Endometrium (tissue), 2 donors: ENCODE data around the gene ZC3H7A.
"Not testable (repeated sequence)": the region's sequence is repeated elsewhere in the genome, so short reads cannot be mapped to it uniquely, and the experiment has no call there.

Experiments used
- FAIRE-seq: peaks from 2 replicates; lab custom pipeline; 2012; peaks lifted over from hg19 to GRCh38; lab: Jason Lieb, UNC
- donor health status: control.
- donor health status: control.

The ZC3H7A gene

DNA sequence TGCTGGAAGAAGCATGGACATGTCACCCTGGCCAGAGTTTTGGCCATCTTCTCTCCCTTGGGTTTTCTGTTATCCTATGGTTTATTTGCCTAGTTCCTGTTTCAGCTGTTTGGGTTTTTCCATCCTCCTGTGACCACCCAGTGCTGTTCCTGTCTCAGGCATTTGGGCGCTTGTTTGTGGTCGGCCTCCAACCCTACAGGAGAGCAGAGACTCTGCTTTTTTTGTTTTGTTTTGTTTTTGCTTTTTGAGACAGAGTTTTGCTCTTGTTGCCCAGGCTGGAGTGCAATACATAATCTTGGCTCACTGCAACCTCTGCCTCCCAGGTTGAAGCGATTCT is 3.3 kb upstream of the ZC3H7A start:
- no peak for FAIRE-seq

DNA sequence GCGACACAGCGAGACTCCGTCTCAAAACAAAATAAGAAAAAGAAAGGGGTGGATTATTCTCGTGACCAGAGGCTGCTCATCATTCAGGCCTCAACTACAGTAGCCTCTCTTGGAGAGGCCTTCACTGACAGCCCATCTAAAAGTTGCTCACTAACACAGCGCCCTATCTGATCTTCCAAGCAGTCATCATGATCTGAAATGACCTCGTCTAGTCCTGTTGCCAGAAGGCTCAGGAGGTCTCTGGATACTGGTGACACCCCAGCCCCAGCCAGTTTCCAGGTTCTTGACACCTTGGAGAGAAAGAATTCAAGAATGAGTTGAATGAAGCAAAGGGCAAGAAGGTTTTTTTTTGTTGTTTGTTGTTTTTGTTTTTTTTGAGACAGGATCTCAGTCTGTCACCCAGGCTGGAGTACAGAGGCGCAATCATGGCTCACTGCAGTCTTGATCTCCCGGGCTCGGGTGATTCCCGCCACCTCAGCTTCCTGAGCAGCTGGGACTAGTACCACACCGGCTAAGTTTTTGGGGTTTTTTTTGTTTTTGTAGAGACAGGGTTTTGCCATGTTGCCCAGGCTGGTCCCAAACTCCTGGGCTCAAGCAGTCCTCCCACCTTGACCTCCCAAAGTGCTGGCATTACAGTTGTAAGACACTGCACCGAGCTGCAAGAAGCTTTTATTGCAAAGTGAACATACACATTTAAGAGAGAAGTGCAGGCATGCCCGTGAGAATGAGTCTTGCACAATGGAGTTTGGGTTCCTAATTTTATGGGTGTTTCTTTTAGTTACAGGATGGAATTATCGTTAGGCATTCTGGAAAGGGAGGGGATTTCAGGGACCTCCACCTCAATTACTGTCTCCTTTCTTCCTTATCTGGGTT is 2.7 kb upstream of the ZC3H7A start:
- FAIRE-seq = no peak

DNA sequence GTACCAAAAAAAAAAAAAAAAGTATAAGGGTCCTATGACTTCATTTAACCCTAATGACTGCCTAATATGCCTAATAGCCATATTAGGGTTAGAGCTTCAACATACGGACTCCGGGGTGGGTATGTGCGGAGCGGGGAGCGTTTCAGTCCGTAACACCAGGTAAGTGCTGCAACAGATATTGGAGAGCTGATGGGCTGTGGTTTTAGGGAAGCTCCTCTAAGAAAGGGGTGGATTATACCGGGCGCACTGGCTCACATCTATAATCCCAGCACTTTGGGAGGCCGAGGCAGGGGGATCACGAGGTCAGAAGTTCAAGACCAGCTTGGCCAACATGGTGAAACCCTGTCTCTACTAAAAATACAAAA is 1.9 kb upstream of the ZC3H7A start:
- FAIRE-seq = no peak

DNA sequence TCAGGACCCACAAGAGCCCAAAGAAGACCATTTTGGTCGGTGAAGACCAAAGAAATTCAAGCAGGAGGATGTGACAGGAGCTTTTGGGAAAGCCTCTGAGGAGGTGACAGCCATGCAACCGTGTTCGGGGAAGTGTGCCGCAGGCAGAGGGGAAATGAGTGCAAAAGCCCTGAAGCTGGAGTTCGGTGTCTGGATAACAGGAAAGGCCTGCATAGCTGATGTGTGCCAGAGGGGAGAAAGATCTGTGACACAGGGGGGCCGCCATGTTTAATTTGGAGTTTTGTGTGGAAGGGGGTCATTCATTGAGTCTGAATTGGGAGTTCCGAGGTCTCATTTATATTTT is 870 bp upstream of the ZC3H7A start:
- FAIRE-seq = no peak

DNA sequence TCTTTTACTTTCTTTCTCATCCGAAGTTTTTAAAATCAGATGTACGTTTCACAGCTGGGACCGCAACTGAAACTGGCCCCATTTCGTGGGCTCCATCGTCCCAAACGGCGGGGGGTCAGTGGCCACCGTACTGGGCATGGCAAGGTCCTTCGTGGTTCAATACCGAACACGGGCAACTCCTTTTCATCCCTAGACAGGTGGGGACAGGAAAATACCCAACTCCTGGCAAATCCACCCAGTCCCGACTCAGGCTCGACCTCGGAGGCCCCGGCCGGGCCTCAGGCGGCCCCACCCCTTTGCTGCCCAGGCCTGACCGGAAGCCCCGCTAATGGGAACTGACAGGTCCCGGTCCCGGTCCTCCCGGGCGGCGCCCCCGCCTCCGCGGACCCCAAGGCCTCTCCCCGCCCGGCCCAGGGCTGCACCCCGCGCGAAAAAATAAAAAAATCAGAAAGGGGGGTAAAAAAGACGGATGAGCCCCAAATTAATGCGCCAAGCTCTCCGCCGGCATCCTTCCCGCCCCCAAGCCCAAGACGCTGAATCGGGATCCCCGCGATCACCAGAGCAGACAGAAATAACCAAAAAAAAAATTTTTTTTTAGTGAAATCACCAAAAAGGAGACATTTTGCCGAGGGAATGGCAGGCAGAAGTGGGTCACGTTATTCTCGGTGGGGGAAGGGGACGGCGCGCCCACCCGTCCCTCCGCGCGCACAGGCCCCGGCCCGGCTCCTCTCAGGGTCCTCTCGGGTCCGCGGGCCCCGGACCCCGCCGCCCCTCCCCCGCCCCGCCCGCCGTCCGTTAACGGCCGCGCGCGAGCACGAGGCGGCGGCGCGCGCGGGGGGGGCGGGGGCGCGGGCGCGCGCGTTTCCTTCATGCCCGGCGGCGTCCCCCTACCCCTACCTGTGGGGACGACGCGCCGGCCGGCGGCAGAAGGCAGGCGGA is 562 bp downstream of the ZC3H7A start:
- FAIRE-seq = no peak

DNA sequence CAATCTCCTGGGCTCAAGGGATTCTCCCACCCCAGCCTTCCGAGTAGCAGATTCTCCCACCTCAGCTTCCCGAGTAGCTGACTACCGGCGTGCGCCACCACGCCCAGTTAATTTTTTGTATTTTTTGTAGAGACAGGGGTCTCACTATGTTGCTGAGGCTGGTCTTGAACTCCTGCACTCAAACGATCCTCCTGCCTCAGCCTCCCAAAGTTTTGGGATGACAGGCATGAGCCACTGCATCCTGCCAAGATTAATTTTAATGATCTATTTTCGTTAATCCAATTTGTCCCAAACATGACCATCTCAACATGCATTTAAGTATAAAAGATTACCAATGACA is 1.2 kb downstream of the ZC3H7A start:
- no peak for FAIRE-seq

DNA sequence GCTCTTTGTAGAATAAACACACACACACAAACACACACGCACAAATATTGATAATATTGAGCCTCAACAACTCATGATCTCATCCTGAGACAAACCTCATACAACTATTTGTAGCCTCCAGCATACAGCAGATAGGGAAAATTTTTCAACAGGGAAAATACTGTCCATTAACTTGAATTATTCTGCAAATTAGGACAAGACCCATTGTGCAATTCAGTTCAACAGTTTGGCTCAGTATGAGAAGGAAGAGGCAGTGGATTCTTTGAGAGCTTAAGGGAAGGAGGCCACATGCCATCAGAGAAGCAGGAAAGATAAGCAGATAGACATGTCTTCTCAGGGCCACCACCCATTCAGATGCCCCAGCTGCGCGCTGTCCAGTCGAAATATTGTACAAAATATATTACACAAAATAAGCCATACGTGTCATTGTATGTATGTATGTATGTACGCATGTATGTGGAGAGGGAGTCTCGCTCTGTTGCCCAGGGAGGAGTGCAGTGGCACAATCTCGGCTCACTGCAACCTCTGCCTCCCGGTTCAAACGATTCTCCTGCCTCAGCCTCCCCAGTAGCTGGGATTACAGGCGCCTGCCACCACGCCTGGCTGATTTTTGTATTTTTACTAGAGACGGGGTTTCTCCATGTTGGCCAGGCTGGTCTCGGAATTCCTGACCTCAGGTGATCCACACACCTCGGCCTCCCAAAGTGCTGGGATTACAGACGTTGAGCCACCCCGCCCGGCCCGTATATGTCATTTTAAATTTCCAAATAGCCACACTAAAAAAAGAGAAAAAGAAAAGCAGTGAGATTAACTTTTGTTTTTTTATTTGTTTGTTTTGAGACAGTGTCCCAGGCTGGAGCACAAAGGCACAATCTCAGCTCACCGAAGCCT is 1.8 kb downstream of the ZC3H7A start:
- FAIRE-seq = no peak

DNA sequence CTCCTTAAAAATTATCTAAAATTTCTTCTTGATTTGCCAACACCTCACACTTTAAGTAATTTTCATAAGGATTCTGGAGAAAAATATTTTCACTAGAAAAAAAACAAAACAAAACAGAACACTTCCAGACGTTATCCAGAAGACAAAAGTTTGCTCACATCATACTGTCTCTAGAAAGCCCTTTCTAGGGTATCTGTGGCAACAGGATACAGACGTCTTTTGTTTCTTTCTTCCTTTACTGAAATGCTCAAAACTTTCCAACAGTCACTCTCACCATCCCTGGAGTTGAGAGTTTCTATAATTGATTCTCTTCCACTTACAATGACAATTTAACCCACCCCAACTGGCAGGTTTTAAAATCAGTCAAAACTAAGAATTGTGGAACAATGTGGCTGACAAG is 2.6 kb downstream of the ZC3H7A start:
- no peak for FAIRE-seq

DNA sequence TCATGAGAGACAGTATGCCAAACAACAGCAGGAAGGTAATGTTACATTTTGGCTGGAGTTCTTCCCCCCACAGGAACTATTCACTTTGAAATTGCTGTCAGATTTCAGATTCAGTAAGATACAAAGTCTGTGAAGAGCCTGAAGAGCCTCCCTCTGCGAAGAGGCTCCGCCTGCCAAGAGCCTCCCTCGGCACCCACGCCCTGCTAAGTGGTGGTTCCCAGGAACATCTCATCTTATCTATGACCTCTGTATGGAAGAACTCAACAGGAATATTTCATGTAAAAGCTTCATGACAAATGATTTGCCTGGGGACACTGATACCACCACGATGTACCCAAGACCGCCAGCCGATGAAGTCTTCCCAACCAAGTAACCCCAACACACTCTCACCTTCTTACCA is 3.2 kb downstream of the ZC3H7A start:
- no peak for FAIRE-seq

DNA sequence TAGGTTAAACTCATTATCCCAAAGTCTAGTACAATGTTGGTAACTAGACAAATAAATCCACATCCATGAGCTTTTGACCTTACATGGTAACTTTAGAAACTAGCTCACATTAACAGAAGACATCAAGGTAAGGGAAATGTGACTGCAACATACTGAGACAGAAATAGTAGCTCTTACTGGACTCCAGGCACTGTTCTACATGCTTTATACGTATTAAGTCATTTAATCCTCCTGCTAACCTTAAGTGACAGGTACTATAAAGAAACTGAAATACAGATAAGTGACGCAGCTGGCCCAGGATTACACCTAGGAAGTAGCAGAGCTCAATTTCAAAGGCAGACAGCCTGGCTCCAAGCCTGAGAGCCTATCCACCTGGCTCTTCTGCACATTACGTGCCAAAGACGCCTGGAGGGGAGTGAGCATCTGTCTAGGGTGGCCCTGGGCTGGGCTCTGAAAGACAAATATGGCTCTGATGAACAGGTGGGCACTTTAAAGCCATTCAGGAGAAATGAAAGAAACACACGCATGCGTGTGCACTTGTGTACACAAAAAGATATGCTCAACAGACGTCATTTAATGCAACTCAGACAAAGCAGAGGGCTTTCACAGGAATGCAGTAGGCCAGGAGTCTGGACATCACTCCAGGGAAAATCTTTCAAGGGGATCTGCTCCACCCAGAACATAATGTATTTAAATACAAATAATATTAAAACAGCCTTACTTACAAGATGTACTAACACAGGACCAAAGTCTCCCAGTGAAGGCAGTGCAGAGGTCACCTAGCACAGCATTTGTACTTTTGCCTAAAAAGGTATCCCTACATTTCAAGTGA is 4.4 kb downstream of the ZC3H7A start:
- FAIRE-seq = no peak

DNA sequence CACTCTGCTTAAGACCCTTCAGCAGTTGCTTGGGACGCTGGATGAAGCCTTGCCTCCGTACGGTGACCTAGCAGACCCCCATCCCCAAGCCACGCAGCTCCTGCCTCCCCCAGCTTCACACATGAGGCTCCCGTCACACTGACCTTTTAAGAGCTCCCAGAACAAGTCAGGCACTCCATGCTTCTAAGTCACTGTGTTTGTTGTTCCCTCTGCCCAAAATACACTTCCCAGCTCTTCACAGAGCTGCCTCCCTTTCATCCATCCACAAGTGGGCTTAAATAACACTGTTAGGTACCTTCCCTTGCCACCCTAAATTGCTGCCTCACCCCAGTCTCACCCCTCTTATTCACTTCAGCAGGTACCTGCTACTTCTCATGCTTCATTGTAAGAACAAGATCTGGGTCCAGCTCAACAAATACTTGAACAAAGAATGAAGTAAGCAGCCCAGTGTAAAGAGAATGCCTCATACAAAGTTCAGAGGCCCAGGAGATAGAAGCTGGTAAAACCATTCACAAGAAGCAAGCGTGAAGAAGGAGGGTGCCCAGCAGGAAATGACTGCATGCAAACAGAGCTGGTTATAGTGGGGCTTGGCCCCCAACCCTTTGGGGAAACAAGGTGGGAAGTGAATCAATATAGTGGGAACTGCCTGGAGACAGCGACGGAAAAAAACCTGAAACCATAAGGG is 5.8 kb downstream of the ZC3H7A start:
- no peak for FAIRE-seq

DNA sequence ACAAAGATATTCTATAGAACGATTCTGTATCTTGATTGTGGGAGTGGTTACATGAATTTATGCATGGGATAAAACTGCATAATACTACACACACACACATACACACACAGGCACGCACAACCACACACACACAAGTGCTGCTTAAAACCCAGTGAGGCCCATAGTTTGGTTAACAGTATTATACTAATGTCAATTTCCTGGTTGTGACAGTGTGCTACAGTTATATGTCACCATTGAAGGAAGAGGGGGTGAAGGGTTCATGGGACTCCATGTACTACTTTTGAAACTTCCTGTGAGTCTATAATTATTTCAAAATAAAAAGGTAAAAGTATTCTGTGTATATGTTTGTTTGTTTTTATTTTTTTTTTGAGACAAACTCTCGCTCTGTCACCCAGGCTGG is 8.1 kb downstream of the ZC3H7A start:
- no peak for FAIRE-seq

DNA sequence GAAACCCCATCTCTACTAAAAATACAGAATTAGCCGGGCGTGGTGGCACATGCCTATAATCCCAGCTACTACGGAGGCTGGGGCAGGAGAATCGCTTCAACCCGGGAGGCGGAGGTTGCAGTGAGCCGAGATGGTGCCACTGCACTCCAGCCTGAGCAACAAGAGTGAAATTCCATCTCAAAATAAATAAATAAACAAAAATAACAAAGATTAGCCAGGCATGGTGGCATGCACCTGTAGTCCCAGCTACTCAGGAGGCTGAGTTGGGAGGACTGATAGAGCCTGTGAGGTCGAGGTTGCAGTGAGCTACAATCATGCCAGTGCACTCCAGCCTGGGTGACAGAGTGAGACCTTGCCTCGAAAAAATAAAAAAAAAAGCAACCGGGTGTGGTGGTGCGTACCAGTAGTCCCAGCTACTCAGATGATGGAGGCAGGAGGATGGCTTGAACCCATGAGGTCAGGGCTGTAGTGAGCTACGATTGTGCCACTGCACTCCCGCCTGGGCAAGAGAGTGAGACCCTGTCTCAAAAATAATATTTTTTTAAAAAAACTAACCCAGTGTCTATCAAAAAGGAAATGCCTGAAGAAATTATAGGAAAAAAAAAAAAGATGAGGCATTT is 12.0 kb downstream of the ZC3H7A start:
- not testable (repeated sequence) for FAIRE-seq

DNA sequence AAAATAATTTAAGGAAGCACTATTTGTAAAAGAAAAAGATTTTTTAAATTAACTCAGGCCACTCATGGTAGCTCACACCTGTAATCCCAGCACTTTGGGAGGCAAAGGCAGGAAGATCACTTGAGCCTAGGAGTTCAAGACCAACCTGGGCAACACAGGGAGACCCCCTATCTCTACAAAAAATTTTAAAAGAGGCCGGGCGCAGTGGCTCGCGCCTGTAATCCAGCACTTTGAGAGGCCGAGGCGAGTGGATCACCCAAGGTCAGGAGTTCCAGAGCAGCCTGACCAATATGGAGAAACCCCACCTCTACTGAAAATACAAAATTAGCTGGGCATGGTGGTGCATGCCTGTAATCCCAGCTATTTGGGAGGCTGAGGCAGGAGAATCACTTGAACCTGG is 12.7 kb downstream of the ZC3H7A start:
- not testable (repeated sequence) for FAIRE-seq

DNA sequence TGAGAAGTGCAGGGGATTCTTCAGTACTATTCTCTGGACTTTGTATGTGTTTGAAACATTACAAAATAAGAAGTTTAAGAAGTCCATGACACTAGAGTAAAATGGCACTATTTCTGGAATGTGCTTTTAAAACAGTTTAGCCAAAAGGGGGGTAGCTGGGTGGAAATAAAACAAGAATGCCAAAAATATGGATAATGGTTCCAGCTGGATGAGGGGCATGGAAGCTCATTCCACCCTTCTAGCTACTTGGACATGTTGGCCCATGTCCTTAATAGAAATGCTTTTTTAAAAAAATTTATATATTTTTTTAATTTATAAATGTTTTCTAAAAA is 13.1 kb downstream of the ZC3H7A start:
- no peak for FAIRE-seq

DNA sequence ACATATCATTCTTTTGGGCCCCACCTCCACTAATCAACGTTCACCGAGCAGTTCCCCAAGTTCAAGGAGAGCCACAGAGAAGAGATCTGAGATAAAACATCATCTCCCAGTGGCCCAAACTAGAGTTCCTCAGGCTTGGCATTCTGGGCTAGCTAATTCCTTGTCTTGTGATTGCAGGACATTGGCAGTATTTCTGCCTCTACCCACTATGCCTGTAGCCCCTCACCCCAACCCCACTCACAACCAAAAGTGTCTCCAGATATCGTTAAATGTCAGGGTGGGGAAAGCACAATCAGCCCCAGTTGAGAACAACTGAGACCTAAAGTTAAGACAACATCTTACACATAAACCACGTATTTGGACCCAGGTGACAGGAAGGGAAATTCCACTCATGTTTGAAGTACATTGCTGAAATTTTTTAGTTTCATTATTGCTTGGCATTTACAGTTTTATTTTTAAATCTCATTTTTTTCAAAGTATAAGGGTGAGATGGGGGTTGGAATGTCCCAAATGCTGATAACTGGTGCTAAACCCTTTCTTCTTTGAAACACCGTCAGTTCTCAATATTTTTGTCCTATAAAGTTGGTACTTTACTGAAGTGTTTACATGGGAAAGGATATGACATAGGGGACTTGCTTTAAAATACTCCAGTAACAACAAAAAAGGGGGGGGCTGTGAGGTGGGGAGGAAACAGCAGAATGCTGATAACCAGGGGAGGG is 13.6 kb downstream of the ZC3H7A start:
- FAIRE-seq = no peak

DNA sequence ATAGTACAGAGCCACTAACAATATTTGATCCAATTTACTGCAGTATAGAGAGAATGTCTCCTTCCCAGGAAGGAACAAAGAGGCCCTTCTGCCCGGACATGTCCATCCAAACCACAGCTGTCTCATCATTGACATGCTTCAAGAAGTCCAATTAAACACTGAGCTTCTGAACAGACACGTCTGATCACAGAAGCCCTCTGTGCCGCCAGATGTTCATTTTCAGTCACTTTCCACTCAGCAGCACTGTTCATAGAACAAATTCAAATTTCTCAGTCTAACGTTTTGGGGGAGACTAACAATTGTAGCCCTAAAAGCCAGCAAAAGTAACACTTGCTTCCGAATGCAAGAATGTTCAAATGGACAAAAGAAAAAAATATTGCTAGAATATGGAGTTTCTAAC is 15.3 kb downstream of the ZC3H7A start:
- FAIRE-seq = no peak

DNA sequence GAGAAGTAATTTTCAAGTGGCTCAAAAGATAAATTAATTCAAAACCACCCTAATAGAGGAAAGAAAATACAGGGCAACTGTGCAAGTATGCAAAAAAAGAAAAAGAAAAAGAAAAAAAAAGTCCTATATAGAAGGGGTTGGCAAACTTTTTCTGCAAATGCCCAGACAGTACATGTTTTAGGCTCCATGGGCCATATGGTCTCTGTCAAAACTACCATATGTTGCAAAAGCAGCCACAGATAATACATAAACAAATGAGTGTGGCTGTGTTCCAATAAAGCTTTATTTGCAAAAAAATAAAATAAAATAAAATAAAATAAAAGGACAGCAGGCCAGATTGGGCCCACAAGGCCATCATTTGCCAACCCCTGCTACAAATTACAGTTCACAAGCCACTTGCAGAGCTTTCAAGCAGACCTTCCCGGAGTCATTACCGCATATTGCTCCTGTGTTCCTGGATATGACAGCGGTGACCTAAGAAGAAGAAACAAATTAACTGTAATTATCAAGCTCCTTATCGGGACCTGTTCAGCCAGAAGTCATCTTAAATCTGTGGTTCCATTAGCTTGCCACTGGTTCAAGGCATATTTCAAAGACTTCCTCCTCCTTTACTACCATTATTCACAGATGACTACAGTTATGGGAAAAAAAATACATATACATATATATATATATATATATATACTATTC is 15.9 kb downstream of the ZC3H7A start:
- no peak for FAIRE-seq

DNA sequence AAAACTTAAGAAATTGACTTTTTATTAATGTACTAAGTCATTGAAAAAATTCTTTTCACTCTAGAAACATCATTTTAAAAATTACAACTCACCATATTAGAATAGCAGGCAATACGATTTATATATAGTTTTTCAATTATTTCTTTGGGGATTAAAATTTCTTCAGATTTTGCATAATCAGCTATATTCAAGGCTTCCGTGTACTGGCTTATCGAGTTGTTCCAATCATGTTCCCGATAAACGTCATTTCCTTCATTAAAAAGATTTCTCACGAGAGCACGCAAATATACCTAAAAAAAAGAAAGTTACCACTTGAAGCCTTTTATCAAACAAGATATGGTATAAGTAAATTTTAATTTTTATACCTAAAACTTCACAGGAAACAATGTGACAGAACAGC is 18.0 kb downstream of the ZC3H7A start:
- no peak for FAIRE-seq
